IMR-90 (cell line): Measurements from ENCODE around the gene CPLX3. TPM values are rescaled to one million over a fixed set of nuclear protein-coding genes. Genes with fewer than 3 reads are reported as not detected.
A peak's percentile ranks its signal among the peaks of the same experiment; 100 is the strongest.

ENCODE experiments used
- ATAC-seq: fragments of 200-7000 bp; cut with Tn5 transposase; 2 replicates; pipeline ENCODE4 v1.9.1; 2020; ENCODE audit warnings: low read depth, mild to moderate bottlenecking, moderate library complexity
- BruUV-seq: library from RNA; stranded (reverse); fragments of 400-500 nt; replicated peaks from 2 replicates; lab custom pipeline; 2021; lab: Mats Ljungman, UMichigan
- CTCF ChIA-PET: fragments of 300-600 bp; formaldehyde crosslinking; extraction: SDS; loops from one replicate; lab custom pipeline; 2021; ENCODE audit warnings: antibody characterized with exemption; lab: Yijun Ruan, JAX
- POLR2A ChIA-PET: fragments of 300-600 bp; sonication (Branson Sonifier 250); formaldehyde crosslinking; loops from one replicate; lab custom pipeline; 2022; ENCODE audit warnings: antibody characterized with exemption; ENCODE audit not compliant: unreplicated experiment; lab: Charles Lee
- DNase-seq: peaks from one replicate; pipeline ENCODE4 v3.0.0; 2013
- H2AFZ ChIP-seq: replicated peaks from 2 replicates; pipeline ENCODE3; 2013; ENCODE audit warnings: low read length, mild to moderate bottlenecking; ENCODE audit not compliant: poor library complexity
- H2AK5ac ChIP-seq: 2 replicates; pipeline ENCODE4 v1.6.1; 2013; ENCODE audit warnings: low read depth, low read length, inconsistent platforms
- H2AK9ac ChIP-seq: replicated peaks from 2 replicates; pipeline ENCODE3; 2013; ENCODE audit warnings: mild to moderate bottlenecking, low read depth, low read length, moderate library complexity; ENCODE audit not compliant: poor library complexity
- H2BK120ac ChIP-seq: 2 replicates; pipeline ENCODE4 v1.6.1; 2013; ENCODE audit warnings: low read depth, low read length, inconsistent platforms
- H2BK15ac ChIP-seq: 3 replicates; pipeline ENCODE4 v1.6.1; 2013; ENCODE audit warnings: low read depth, low read length, inconsistent platforms
- H2BK20ac ChIP-seq: 2 replicates; pipeline ENCODE4 v1.6.1; 2013; ENCODE audit warnings: low read depth, mild to moderate bottlenecking, inconsistent platforms, low read length, moderate library complexity
- H2BK5ac ChIP-seq: 2 replicates; pipeline ENCODE4 v1.6.1; 2013; ENCODE audit warnings: mild to moderate bottlenecking, low read depth, low read length, inconsistent platforms; ENCODE audit not compliant: poor library complexity, severe bottlenecking
- H3K14ac ChIP-seq: replicated peaks from 2 replicates; pipeline ENCODE4 v1.6.1; 2013; ENCODE audit warnings: low read depth, low read length, inconsistent platforms
- H3K18ac ChIP-seq: 2 replicates; pipeline ENCODE4 v1.6.1; 2013; ENCODE audit warnings: low read depth, low read length, control low read depth
- H3K23ac ChIP-seq: 2 replicates; pipeline ENCODE4 v1.6.1; 2013; ENCODE audit warnings: low read depth, low read length, inconsistent platforms
- H3K27ac ChIP-seq: 2 replicates; pipeline ENCODE4 v1.5.1; 2013; ENCODE audit warnings: mild to moderate bottlenecking, control low read depth, low read length; ENCODE audit not compliant: insufficient read depth
- H3K27me3 ChIP-seq: 2 replicates; pipeline ENCODE4 v1.6.1; 2013; ENCODE audit warnings: low read length; ENCODE audit not compliant: control insufficient read depth, insufficient read depth
- H3K36me3 ChIP-seq: 2 replicates; pipeline ENCODE4 v1.6.1; 2013; ENCODE audit warnings: low read length, mixed read lengths; ENCODE audit not compliant: control insufficient read depth, insufficient read depth
- H3K4ac ChIP-seq: 2 replicates; pipeline ENCODE4 v1.6.1; 2013; ENCODE audit warnings: low read depth, low read length, inconsistent platforms
- H3K4me1 ChIP-seq: 2 replicates; pipeline ENCODE4 v1.6.1; 2013; ENCODE audit warnings: low read length, mixed read lengths; ENCODE audit not compliant: control insufficient read depth, insufficient read depth
- H3K4me2 ChIP-seq: 2 replicates; pipeline ENCODE4 v1.6.1; 2013; ENCODE audit warnings: low read depth, mild to moderate bottlenecking, control low read depth, low read length, moderate library complexity
- H3K4me3 ChIP-seq: 2 replicates; pipeline ENCODE4 v1.5.1; 2013; ENCODE audit warnings: low read depth, mild to moderate bottlenecking, control low read depth, low read length, moderate library complexity; ENCODE audit not compliant: insufficient read depth
- H3K56ac ChIP-seq: 2 replicates; pipeline ENCODE4 v1.6.1; 2013; ENCODE audit warnings: low read length, inconsistent platforms; ENCODE audit not compliant: insufficient read depth; ENCODE audit errors: extremely low read depth
- H3K79me1 ChIP-seq, 2 experiments: 2 replicates each; pipeline ENCODE4 v1.6.1; 2013; ENCODE audit warnings: low read length in 2 of 2, inconsistent platforms in 1 of 2, low read depth in 1 of 2
- H3K9ac ChIP-seq: 2 replicates; pipeline ENCODE4 v1.6.1; 2013; ENCODE audit warnings: low read depth, low read length, control low read depth
- H3K9me1 ChIP-seq: 2 replicates; pipeline ENCODE4 v1.6.1; 2013; ENCODE audit warnings: low read length, inconsistent platforms; ENCODE audit not compliant: insufficient read depth
- H3K9me3 ChIP-seq: 2 replicates; pipeline ENCODE4 v1.6.1; 2013; ENCODE audit warnings: low read length; ENCODE audit not compliant: control insufficient read depth, insufficient read depth
- H4K20me1 ChIP-seq: 2 replicates; pipeline ENCODE4 v1.6.1; 2013; ENCODE audit warnings: low read length, inconsistent platforms; ENCODE audit not compliant: insufficient read depth
- H4K5ac ChIP-seq: 2 replicates; pipeline ENCODE4 v1.6.1; 2013; ENCODE audit warnings: mild to moderate bottlenecking, low read depth, low read length, control low read depth
- H4K8ac ChIP-seq, 2 experiments: 2 replicates each; pipeline ENCODE4 v1.6.1; 2013; ENCODE audit warnings: low read depth in 2 of 2, low read length in 2 of 2, control low read depth in 1 of 2, inconsistent platforms in 1 of 2
- H4K91ac ChIP-seq: 2 replicates; pipeline ENCODE4 v1.6.1; 2013; ENCODE audit warnings: low read depth, low read length, inconsistent platforms; ENCODE audit not compliant: insufficient read depth
- CEBPB ChIP-seq: IDR thresholded peaks from 2 replicates; pipeline ENCODE4 v1.6.1; 2012; ENCODE audit warnings: low read depth, low read length, improper control_type of control experiment
- CHD1 ChIP-seq: IDR thresholded peaks from 2 replicates; pipeline ENCODE4 v1.6.1; 2012; ENCODE audit warnings: low read depth, low read length, improper control_type of control experiment
- ELK1 ChIP-seq: fragments of 150-350 bp; IDR thresholded peaks from 2 replicates; pipeline ENCODE4 v1.6.1; 2016; ENCODE audit warnings: low read depth, mild to moderate bottlenecking, low read length, moderate library complexity, borderline replicate concordance
- FOS ChIP-seq: fragments of 150-350 bp; IDR thresholded peaks from 2 replicates; pipeline ENCODE4 v1.6.1; 2016; ENCODE audit warnings: low read depth, low read length
- MAFK ChIP-seq: IDR thresholded peaks from 2 replicates; pipeline ENCODE4 v1.6.1; 2012; ENCODE audit warnings: low read depth, low read length, improper control_type of control experiment
- MXI1 ChIP-seq: IDR thresholded peaks from 2 replicates; pipeline ENCODE4 v1.6.1; 2012; ENCODE audit warnings: low read depth, mild to moderate bottlenecking, low read length, moderate library complexity, borderline replicate concordance
- RAD21 ChIP-seq: IDR thresholded peaks from 2 replicates; pipeline ENCODE4 v1.6.1; 2012; ENCODE audit warnings: low read length, improper control_type of control experiment
- SMC3 ChIP-seq: fragments of 150-350 bp; IDR thresholded peaks from 2 replicates; pipeline ENCODE4 v1.6.1; 2016; ENCODE audit warnings: low read depth, mild to moderate bottlenecking, antibody characterized with exemption, low read length, moderate library complexity
- USF2 ChIP-seq: fragments of 150-350 bp; IDR thresholded peaks from 2 replicates; pipeline ENCODE4 v1.6.1; 2017; ENCODE audit warnings: mild to moderate bottlenecking, antibody characterized with exemption, low read length, low read depth
- WGBS, 2 experiments: methylation state at CpG; one replicate each; pipeline versions ENCODE4 v1.1.5 to v1.1.7; 2013; ENCODE audit warnings: missing lambda C conversion rate in 2 of 2; ENCODE audit not compliant: insufficient read length in 1 of 2; ENCODE audit errors: extremely low coverage in 2 of 2; 5-methylcytosine and 5-hydroxymethylcytosine counted together
- dilution Hi-C: fragments of 300-500 bp; cut with HindIII; formaldehyde crosslinking; loops from one replicate; pipeline ENCODE4 v1.14.3; 2018; ENCODE audit warnings: low sequenced_read_pairs; ENCODE audit not compliant: unreplicated experiment
- in situ Hi-C: fragments of 300-500 bp; cut with MboI; formaldehyde crosslinking; loops from 3 replicates; pipeline ENCODE4 v1.14.3; 2019; ENCODE audit warnings: low sequenced_read_pairs, inconsistent platforms, mixed read lengths
- intact Hi-C: fragments of 100-400 bp; cut with micrococcal nuclease; formaldehyde crosslinking; loops from 2 replicates; pipeline ENCODE4 v1.10.0; 2022
- polyA plus RNA-seq, 3 experiments: library from polyadenylated mRNA; depleted of rRNA; stranded (reverse); fragments of >200 nt; gene quantifications; 2 replicates each; pipeline ENCODE4 v1.2.3, GENCODE V29; 2012; ENCODE audit warnings: low replicate concordance in 1 of 3
- total RNA-seq: library from RNA; depleted of rRNA; stranded (reverse); fragments of >200 nt; gene quantifications from 2 replicates; pipeline ENCODE4 v1.2.3, GENCODE V29; 2012

Gene CPLX3
- total and polyA plus RNA-seq, 2 of the 4 experiments (the other 2 are of a cell fraction): not detected

GRCh38 chr15:74815961-74816360, 10.5 kb upstream of the CPLX3 start:
- Histone ChIP-seq H4K91ac (no peak overlapping the region), H2BK120ac (no peak overlapping the region), H4K8ac (no peak overlapping the region), H3K23ac (no peak overlapping the region), H2AK5ac (no peak overlapping the region), H3K9me1 (0 out of 2 replicates have a peak, but pooled peaks cover 4% of the 10 kb centered on the region), H3K14ac (no peak overlapping the region), H3K4me3 (no peak overlapping the region), H3K56ac (no peak overlapping the region), H3K4ac (no peak overlapping the region), H3K9me3 (no peaks in the 10 kb centered on the region), H4K20me1 (peaks cover 4% of the 10 kb centered on the region; the same call in 1 of the 2 replicates), H3K79me1 (no peaks in the 10 kb centered on the region), H2BK15ac (no peak overlapping the region), H3K36me3 (no peaks in the 10 kb centered on the region), H4K5ac (no peak overlapping the region), H3K27ac (no peak overlapping the region), H2AK9ac (peak overlapping the region; percentile 13), H3K18ac (no peak overlapping the region), H3K4me1 (no peaks in the 10 kb centered on the region), H3K27me3 (peaks cover 12% of the 10 kb centered on the region; the same call in 1 of the 2 replicates), H2AFZ (no peak overlapping the region), H2BK5ac (no peak overlapping the region), H2BK20ac (no peak overlapping the region), H3K4me2 (no peak overlapping the region), H3K9ac (no peak overlapping the region)
- ChIA-PET CTCF (interaction anchor here (1.6 kb wide), 1 partner anchor 35 kb away, joined by 6 read pairs; the partner anchor contains the start of gene CSK), POLR2A (no interaction called here)
- no TSS peak for BruUV-seq
- TF ChIP-seq ELK1 (no peak), MAFK (no peak), SMC3 (no peak), RAD21 (no peak), MXI1 (no peak), CEBPB (no peak), FOS (no peak), CHD1 (no peak), USF2 (no peak)
- in situ Hi-C loops (no loop called here), dilution Hi-C loops (no loop called here), intact Hi-C loops (no loop called here)
- no peak for DNase-seq
- no peak for ATAC-seq
- 85% methylated on average over 8 of the region's 15 CpGs; no CpG with 5 or more reads in 1 of the 2 experiments for WGBS, 2 experiments
